Neuron (in vitro differentiated cells): ENCODE results near the gene USP19.

Experiments used
- H2AFZ ChIP-seq: one replicate; pipeline ENCODE4 v1.6.1; 2013; ENCODE audit warnings: low read depth, mild to moderate bottlenecking, inconsistent platforms, low read length, moderate library complexity
- H3K27me3 ChIP-seq: one replicate; pipeline ENCODE4 v1.6.1; 2013; ENCODE audit warnings: low read length; ENCODE audit not compliant: insufficient read depth
- H3K36me3 ChIP-seq: one replicate; pipeline ENCODE4 v1.6.1; 2013; ENCODE audit warnings: low read length; ENCODE audit not compliant: insufficient read depth
- H3K4me1 ChIP-seq: one replicate; pipeline ENCODE4 v1.6.1; 2013; ENCODE audit warnings: low read length; ENCODE audit not compliant: insufficient read depth
- H3K4me3 ChIP-seq: 2 replicates; pipeline ENCODE4 v1.5.1; 2013; ENCODE audit warnings: mild to moderate bottlenecking, low read length, moderate library complexity
- H3K9me3 ChIP-seq: one replicate; pipeline ENCODE4 v1.6.1; 2013; ENCODE audit warnings: low read length

Gene USP19

DNA sequence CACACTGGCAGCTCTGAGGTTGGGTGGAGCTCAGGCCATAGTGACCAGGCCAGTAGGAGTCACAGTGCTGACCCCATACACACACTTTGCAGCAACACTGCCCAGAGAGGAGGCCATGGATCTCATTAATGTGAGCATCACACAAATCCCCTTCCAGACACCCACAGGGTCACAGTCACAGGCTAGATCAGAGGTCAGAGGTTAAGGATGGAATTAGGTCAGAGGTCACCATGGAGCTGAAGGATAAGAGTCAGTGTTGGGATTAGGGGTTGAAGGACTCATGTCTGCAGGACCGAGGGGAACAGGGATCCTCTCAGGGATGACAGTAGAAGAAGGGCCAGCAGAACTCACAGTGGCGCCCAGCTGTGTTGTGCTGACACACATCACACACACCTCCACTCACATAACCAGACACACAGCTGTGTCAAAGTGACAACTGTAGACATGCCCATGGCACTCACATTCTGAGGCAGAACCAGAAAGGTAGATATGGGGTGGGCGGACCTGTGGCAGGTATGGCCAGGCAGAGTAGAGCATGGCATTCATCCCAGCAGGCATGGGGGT lies 32.8 kb upstream of the USP19 start:
- Histone ChIP-seq H3K4me3 (no peak overlapping the region), H3K4me1 (no peaks in the 10 kb centered on the region), H2AFZ (no peak overlapping the region), H3K36me3 (no peaks in the 10 kb centered on the region), H3K9me3 (no peaks in the 10 kb centered on the region), H3K27me3 (no peaks in the 10 kb centered on the region)

DNA sequence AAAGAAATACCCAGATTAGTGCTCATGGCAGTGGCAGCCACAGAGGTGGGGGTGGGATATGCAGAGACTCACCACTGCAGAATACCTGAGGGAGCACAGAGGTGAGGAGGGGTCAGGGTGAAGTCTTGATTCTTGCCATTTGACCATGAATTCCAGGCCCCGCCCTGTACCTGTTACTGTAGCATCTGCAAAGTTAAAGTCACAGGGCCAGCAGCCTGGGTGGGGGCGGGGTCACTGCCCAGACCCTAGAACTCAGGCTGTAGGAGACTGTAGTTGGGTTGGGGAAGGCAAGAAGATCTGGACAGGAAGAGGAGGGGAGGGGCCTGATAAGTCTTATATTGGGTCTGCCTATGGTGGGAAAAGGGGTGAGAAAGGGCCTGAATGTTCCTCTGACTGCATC lies 31.0 kb upstream of the USP19 start:
- no peaks in the 10 kb centered on the region for H3K4me1 ChIP-seq

DNA sequence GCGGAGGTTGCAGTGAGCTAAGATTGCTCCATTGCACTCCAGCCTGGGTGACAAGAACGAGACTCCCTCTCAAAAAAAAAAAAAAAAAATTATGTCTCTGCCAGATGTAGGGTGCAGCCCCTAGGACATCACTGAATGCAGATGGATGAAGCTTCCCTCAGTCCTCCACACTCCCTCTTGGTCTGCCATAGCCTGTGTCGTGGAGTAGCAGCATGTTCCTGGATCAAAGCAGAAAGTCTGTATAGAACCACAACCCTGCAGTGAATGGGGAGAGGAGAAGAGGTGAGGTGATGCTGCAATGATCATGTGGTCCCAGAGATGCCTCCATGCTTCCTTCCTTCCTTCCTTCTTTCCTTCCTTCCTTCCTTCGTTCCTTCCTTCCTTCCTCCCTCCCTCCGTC lies 27.5 kb upstream of the USP19 start:
- H3K9me3 ChIP-seq: no peaks in the 10 kb centered on the region
- H3K4me3 ChIP-seq: no peak overlapping the region
- H2AFZ ChIP-seq: no peak overlapping the region
- H3K4me1 ChIP-seq: no peaks in the 10 kb centered on the region
- H3K36me3 ChIP-seq: no peaks in the 10 kb centered on the region
- no peaks in the 10 kb centered on the region for H3K27me3 ChIP-seq

More for the DNA sequence above, 31.0 kb upstream of the USP19 start:
- Histone ChIP-seq H3K9me3 (no peaks in the 10 kb centered on the region), H3K36me3 (no peaks in the 10 kb centered on the region), H3K27me3 (no peaks in the 10 kb centered on the region), H2AFZ (no peak overlapping the region), H3K4me3 (no peak overlapping the region)

DNA sequence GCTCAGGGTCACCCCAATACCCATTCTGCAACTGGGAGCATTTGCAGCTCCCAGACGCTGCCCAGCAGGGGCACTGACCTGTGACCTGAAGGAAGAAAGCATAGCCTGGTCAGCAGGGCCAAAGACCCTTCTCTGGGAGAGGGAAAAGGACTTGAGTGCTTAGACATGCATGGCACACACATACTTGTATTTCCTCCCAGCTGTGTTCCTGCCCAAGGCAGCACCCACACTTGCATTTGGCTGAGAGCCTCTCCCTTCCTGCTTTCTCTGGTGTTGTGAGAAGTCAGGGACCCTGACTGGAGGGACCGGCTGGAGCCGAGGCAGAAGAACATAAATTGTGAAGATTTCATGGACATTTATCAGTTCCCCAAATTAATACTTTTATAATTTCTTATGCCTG lies 19.5 kb upstream of the USP19 start:
- H3K27me3 ChIP-seq: no peaks in the 10 kb centered on the region
- H2AFZ ChIP-seq: no peak overlapping the region
- peaks cover 5% of the 10 kb centered on the region for H3K9me3 ChIP-seq
- no peaks in the 10 kb centered on the region for H3K36me3 ChIP-seq
- H3K4me1 ChIP-seq: peaks cover 8% of the 10 kb centered on the region
- no peak overlapping the region for H3K4me3 ChIP-seq

DNA sequence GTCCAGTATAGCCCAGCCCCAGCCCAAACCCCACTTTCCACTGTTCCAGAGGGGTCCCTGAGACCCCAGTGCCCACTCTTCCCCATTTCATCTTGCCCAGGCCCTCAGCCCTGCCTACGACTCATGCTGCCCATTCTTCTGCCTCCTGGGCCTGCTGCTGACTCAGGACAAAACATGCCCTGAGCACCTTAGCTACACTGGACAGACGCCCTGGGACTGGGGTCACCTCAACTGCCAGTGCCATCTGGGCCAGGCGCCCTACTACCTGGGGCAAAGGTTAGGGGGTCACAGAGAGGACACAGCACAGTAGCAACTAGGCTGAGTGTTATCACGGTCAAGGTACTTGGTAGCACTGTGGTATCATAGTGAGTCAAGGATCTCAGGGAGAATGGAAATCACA lies 14.9 kb upstream of the USP19 start:
- Histone ChIP-seq H3K27me3 (no peaks in the 10 kb centered on the region), H3K4me3 (no peak overlapping the region), H3K4me1 (peaks cover 18% of the 10 kb centered on the region), H2AFZ (no peak overlapping the region), H3K36me3 (no peaks in the 10 kb centered on the region), H3K9me3 (no peaks in the 10 kb centered on the region)

DNA sequence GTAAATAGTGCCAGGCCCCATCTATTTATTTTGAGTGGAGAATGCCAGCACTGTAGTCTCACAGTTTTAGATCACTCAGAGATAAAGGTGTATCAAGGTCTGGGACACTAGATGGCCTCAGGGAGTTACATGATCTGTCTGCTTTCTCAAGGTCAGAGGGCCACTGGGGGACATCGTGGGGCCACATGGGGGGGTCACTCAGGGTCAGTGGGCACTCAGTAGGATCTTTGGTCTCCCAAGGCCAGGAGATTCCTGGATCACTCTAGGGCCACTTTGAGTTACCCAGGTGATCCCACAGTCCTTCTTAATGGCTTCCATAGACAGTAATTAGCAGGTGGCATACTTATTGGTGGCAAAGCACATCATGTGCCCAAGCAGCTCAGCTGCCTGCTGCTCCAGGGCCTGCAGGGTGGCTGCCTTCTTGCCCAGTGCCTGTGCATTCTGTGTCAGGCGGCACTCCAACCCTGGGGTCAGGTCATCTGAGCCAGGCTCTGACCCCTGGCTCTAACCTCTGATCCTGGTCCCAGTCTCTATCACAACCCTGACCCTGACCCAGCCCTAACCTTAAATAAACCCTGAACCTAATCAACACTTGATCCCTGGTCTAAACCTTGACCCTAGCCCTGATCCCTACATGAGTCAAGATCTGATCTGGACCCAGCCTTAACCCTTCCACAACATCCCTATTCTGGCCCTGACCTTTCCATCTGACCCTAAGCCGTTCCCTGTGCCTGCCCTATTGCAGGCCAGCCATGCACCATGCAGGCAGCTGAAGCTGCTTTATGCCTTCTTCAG lies 14.0 kb upstream of the USP19 start:
- Histone ChIP-seq H3K9me3 (no peaks in the 10 kb centered on the region), H3K4me1 (peaks cover 13% of the 10 kb centered on the region), H3K4me3 (no peak overlapping the region), H3K27me3 (no peaks in the 10 kb centered on the region), H3K36me3 (no peaks in the 10 kb centered on the region), H2AFZ (no peak overlapping the region)

DNA sequence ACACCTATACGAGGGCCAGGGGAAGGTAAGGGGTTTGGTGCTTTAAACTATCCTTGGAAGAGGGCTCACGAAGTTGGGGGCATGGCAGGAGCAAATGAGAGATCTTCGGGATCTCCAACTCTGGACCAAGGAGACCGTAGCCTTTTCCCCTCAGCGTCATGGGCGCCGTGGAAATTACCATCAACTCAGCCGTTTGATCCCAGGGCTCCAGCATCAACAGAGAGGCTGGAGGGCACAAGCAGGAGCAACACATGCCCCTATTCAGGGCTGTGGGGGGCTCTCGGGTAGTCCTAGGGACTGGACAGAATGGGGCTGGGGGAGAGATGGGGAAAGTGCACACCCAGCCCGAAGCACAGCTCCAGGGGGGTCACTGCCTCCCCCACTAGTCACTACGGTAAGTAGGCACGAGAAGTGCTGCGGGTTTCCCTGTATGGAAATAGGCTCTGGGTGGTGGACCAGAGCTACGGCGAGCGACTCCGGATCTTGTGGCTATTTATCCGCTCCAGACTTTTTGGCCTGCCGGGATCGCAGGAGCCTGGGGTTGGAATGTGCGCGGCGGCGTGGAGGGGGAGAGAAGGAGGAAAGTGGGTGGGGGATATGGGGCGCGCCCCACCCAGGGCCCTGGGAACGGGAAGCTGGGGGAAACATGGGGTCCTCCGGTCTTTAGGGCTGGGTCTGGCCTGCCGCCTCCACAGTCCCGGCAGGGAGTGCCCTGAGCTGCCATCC lies 12.8 kb upstream of the USP19 start:
- H3K9me3 ChIP-seq: no peaks in the 10 kb centered on the region

DNA sequence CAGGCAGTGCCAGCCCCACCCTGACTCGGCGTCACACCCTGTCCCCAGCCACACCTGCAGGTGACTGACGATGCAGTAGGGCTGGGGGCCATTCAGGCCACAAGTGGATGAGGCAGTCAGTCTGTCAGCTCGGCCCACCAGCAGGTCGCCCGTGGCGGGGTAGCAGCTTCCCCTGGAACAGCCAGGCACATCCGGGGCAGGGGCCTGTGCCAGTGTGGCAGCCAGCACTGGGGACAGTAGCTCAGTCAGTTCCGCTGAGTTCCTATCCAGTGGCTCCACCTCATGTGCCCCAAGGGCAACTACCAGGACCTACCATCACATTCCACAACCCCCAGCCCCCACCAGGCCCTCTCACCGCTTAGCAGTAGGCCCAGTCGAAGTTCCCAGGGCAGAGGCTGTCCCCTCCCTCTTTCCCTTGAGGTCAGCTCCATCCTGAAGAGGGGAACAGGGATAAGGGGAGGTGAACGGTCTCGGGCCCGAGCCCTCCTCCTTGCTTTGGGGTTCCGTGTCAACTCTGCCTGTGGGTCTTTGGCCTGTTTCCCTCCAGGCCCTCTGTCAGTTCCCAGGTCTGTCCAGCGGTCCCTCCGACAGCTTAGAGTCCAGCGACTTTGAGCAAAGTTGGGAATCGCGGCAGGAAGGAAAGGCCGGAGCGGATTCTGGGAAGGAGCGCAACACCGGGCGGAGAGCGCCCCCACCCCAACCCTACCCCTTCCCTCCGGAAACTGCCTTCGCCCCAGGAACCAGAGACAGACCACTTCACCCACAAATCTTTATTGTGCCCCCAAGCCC lies 12.0 kb upstream of the USP19 start, which contains the start of gene LAMB2:
LAMB2 (minus strand) TSS at position 614 of the 789 bp plus-strand sequence; CDS start at position 431, 183 bp downstream.
- Histone ChIP-seq H3K9me3 (no peaks in the 10 kb centered on the region), H2AFZ (peak within 1 kb of the TSS; percentile 98), H3K36me3 (peaks cover 3% of the 10 kb centered on the region), H3K27me3 (no peaks in the 10 kb centered on the region), H3K4me1 (peaks cover 10% of the 10 kb centered on the region), H3K4me3 (peak within 1 kb of the TSS; percentile 73)

More for the DNA sequence above, 12.8 kb upstream of the USP19 start:
- H3K4me1 ChIP-seq: peaks cover 10% of the 10 kb centered on the region
- peaks cover 1% of the 10 kb centered on the region for H3K36me3 ChIP-seq
- H2AFZ ChIP-seq: peak overlapping the region; percentile 98
- H3K27me3 ChIP-seq: no peaks in the 10 kb centered on the region
- peak overlapping the region; percentile 73 for H3K4me3 ChIP-seq

DNA sequence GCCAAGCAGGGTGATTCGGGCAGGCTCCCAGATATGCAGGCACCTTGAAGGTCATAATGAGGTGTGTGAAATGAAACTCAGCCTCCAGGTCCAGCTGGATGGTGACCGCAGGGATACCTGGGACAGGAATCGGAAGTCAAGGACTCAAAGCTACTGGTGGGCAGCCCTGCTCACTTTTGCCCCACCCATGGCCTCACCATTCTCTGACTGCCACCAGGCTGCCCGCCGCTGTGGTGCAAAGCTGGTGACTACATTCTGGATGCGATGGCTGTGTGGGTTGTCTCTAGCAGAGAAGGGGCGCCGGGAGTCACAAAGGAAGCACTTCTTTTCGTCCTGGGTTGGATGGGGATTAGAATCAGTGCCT lies 11.4 kb upstream of the USP19 start:
- no peaks in the 10 kb centered on the region for H3K27me3 ChIP-seq
- peaks cover 10% of the 10 kb centered on the region for H3K4me1 ChIP-seq
- H2AFZ ChIP-seq: no peak overlapping the region
- no peaks in the 10 kb centered on the region for H3K9me3 ChIP-seq
- H3K4me3 ChIP-seq: peak overlapping the region; percentile 73
- H3K36me3 ChIP-seq: peaks cover 3% of the 10 kb centered on the region

DNA sequence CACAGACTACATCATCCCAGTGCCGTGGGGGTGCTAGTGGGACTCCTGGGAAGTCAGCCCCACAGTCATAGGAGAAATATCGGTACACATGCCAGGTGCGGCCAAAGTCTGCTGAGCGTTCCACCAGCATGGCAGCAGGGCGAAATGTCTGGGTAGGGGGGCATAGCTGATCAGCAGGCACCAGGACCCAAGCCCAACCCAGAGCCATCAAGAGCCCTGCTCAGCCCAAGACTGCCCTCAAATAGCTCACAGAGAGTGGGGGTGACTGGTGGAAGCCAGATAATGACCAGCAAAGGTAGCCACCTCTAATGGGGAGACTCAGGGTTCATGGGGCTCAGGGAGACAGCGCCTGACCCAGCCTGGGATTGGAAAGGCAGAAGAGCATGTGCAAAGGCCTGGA lies 11.0 kb upstream of the USP19 start:
- Histone ChIP-seq H3K4me1 (peaks cover 10% of the 10 kb centered on the region), H3K36me3 (peaks cover 3% of the 10 kb centered on the region), H3K9me3 (no peaks in the 10 kb centered on the region), H2AFZ (no peak overlapping the region), H3K4me3 (peak overlapping the region; percentile 73), H3K27me3 (no peaks in the 10 kb centered on the region)

DNA sequence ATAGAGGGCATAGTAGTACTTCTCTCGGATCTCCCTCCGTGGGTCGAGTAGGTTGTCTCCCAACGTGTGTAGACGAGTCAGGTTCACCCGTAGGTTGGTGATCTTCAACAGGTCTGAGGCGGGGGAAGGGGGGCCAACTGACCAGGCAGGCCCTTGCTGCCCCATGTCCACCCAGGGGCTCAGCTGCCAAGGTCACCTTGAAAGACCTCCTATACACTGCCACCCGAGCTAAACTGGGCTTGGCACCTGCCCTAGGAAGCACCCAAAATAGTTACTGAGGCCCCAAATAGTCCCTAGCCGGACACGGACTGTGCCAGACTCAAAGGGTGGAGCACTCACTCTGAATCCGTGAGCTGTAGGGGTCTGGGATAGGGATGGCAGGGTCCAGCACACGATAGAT lies 10.4 kb upstream of the USP19 start:
- no peak overlapping the region for H2AFZ ChIP-seq
- no peaks in the 10 kb centered on the region for H3K27me3 ChIP-seq
- peaks cover 5% of the 10 kb centered on the region for H3K36me3 ChIP-seq
- H3K4me3 ChIP-seq: no peak overlapping the region
- no peaks in the 10 kb centered on the region for H3K9me3 ChIP-seq
- H3K4me1 ChIP-seq: peaks cover 10% of the 10 kb centered on the region

DNA sequence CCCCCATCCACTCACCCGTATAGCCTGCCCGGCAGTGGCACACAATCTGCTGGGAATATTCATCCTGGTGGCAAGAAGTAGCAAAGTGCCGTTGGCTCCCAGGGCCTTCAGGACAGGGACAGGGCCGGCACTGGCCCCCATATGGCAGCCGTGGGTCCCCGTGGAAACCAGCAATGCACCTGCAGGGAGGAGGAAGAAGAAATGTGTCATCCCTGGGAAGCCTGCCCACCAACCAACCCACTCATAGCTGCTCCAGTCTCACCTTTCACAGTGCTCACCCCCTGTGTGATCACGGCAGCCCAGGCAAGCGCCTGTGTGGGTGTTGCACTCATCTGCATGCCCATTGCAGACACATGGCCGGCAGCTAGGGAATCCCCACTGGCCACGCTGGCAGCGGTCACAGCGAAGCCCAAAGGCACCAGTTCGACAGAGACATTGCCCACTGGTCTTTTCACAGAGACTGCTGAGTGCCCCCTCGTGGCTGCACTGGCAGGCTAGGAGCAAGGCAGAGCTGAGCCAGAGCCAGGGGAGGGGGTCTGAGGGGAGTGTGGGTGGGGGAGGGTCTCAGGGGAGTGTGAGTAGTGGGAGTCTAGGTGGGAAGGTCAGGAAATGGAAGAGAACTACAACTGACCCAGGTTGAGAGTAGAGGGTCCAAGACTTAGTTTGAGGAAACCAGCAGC lies 4.5 kb upstream of the USP19 start:
- H3K4me1 ChIP-seq: peaks cover 3% of the 10 kb centered on the region
- H3K9me3 ChIP-seq: no peaks in the 10 kb centered on the region
- no peak overlapping the region for H2AFZ ChIP-seq
- H3K36me3 ChIP-seq: peaks cover 44% of the 10 kb centered on the region
- H3K27me3 ChIP-seq: no peaks in the 10 kb centered on the region
- H3K4me3 ChIP-seq: no peak overlapping the region
